Chondrocyte (in vitro differentiated cells): Measurements from ENCODE around the gene VPS13D. TPM values are rescaled to one million over a fixed set of nuclear protein-coding genes. Genes with fewer than 3 reads are reported as not detected.

Experiments
- DNase-seq: peaks from one replicate; pipeline ENCODE4 v3.0.0; 2021; ENCODE audit warnings: mixed read lengths, low spot score
- H3K27ac Mint-ChIP-seq: one replicate; pipeline ENCODE4 v1.8.0; 2021; ENCODE audit warnings: mild to moderate bottlenecking, moderate library complexity, mixed read lengths; ENCODE audit not compliant: unreplicated experiment
- H3K27me3 Mint-ChIP-seq: 2 replicates; pipeline ENCODE4 v1.8.0; 2021; ENCODE audit warnings: low read depth, mixed read lengths
- H3K36me3 Mint-ChIP-seq: 2 replicates; pipeline ENCODE4 v1.8.0; 2021; ENCODE audit warnings: low read depth, mixed read lengths
- H3K4me1 Mint-ChIP-seq: 2 replicates; pipeline ENCODE4 v1.8.0; 2021; ENCODE audit warnings: low read depth, mild to moderate bottlenecking, mixed read lengths
- H3K4me3 Mint-ChIP-seq: one replicate; pipeline ENCODE4 v1.8.0; 2021; ENCODE audit warnings: mild to moderate bottlenecking, moderate library complexity, mixed read lengths; ENCODE audit not compliant: unreplicated experiment
- H3K9me3 Mint-ChIP-seq: 2 replicates; pipeline ENCODE4 v1.8.0; 2021; ENCODE audit warnings: low read depth, mixed read lengths
- CTCF ChIP-seq: fragments of 200-600 bp; sonication (generic); IDR thresholded peaks from 2 replicates; pipeline ENCODE4 v1.5.0; 2021; ENCODE audit warnings: antibody characterized with exemption, mild to moderate bottlenecking, moderate library complexity
- total RNA-seq: library from RNA; stranded (reverse); gene quantifications from 3 replicates; pipeline ENCODE4 v1.2.1, GENCODE V29; 2021

Gene VPS13D
- total RNA-seq, 1 donor from 2014 or later = 40.0 TPM

GRCh38 chr1:12336413-12336812 lies 106.6 kb downstream of the VPS13D start:
- Mint-ChIP-seq H3K4me1 (peaks cover 52% of the 10 kb centered on the region), H3K9me3 (no peaks in the 10 kb centered on the region), H3K4me3 (no peak overlapping the region), H3K27ac (peak overlapping the region; percentile 39), H3K36me3 (peaks cover 29% of the 10 kb centered on the region), H3K27me3 (no peaks in the 10 kb centered on the region)
- no peak for DNase-seq
- no peak for TF ChIP-seq CTCF

- Mint-ChIP-seq H3K4me3 (no peak overlapping the region), H3K27ac (peak overlapping the region; percentile 89), H3K27me3 (no peaks in the 10 kb centered on the region), H3K36me3 (peaks cover 25% of the 10 kb centered on the region), H3K9me3 (no peaks in the 10 kb centered on the region), H3K4me1 (peaks cover 65% of the 10 kb centered on the region)
- TF ChIP-seq CTCF = no peak
- no peak for DNase-seq
These were observed 108.2 kb downstream of the VPS13D start for GRCh38 chr1:12338017-12338416.

GRCh38 chr1:12338823-12339222 lies 109.0 kb downstream of the VPS13D start:
- Mint-ChIP-seq H3K9me3 (no peaks in the 10 kb centered on the region), H3K4me1 (peaks cover 69% of the 10 kb centered on the region), H3K36me3 (peaks cover 21% of the 10 kb centered on the region), H3K27me3 (no peaks in the 10 kb centered on the region), H3K27ac (peak overlapping the region; percentile 89), H3K4me3 (no peak overlapping the region)
- DNase-seq = no peak
- TF ChIP-seq CTCF = no peak

GRCh38 chr1:12339396-12339795 lies 109.6 kb downstream of the VPS13D start:
- Mint-ChIP-seq H3K4me3 (no peak overlapping the region), H3K27ac (peak overlapping the region; percentile 45), H3K36me3 (peaks cover 17% of the 10 kb centered on the region), H3K9me3 (no peaks in the 10 kb centered on the region), H3K4me1 (peaks cover 71% of the 10 kb centered on the region), H3K27me3 (no peaks in the 10 kb centered on the region)
- DNase-seq = no peak
- TF ChIP-seq CTCF = peak; percentile 57

GRCh38 chr1:12339811-12340543 lies 110.1 kb downstream of the VPS13D start:
- TF ChIP-seq CTCF = no peak
- Mint-ChIP-seq H3K4me1 (peaks cover 77% of the 10 kb centered on the region), H3K36me3 (peaks cover 15% of the 10 kb centered on the region), H3K9me3 (no peaks in the 10 kb centered on the region), H3K27me3 (no peaks in the 10 kb centered on the region), H3K4me3 (no peak overlapping the region), H3K27ac (peak overlapping the region; percentile 45)
- no peak for DNase-seq
